ENCODE data around the gene ACTL8.

ACTL8 gene

GRCh38 chr1:17851056-17851455 is 95.9 kb downstream of the ACTL8 start:
- DNase-seq, result no peak

GRCh38 chr1:17852383-17852782 is 97.2 kb downstream of the ACTL8 start:
- peak; percentile 18 for DNase-seq

- no peak for DNase-seq
Observed at GRCh38 chr1:17853241-17853935, 98.3 kb downstream of the ACTL8 start.

GRCh38 chr1:17856496-17857108 is 101.5 kb downstream of the ACTL8 start:
- DNase-seq, result no peak

- DNase-seq, result no peak
Observed at GRCh38 chr1:17857109-17857499, 102.0 kb downstream of the ACTL8 start.

- DNase-seq, result no peak
Observed at GRCh38 chr1:17857996-17858395, 102.9 kb downstream of the ACTL8 start.

GRCh38 chr1:17860812-17861211 is 105.7 kb downstream of the ACTL8 start:
- DNase-seq, result no peak

GRCh38 chr1:17861685-17862084 is 106.6 kb downstream of the ACTL8 start:
- no peak for DNase-seq

GRCh38 chr1:17862121-17862520 is 107.0 kb downstream of the ACTL8 start:
- no peak for DNase-seq

- DNase-seq, result no peak
Observed at GRCh38 chr1:17865912-17866739, 111.0 kb downstream of the ACTL8 start.

GRCh38 chr1:17866740-17867029 is 111.6 kb downstream of the ACTL8 start:
- DNase-seq, result no peak

- no peak for DNase-seq
Observed at GRCh38 chr1:17867470-17867869, 112.3 kb downstream of the ACTL8 start.

- DNase-seq, result no peak
Observed at GRCh38 chr1:17869815-17870214, 114.7 kb downstream of the ACTL8 start.

GRCh38 chr1:17870679-17871078 is 115.5 kb downstream of the ACTL8 start:
- DNase-seq, result no peak

- no peak for DNase-seq
Observed at GRCh38 chr1:17873007-17873675, 118.0 kb downstream of the ACTL8 start.

GRCh38 chr1:17874231-17874630 is 119.1 kb downstream of the ACTL8 start:
- DNase-seq, result no peak

GRCh38 chr1:17874710-17875109 is 119.6 kb downstream of the ACTL8 start:
- no peak for DNase-seq

GRCh38 chr1:17875171-17875881 is 120.2 kb downstream of the ACTL8 start:
- DNase-seq, result no peak

- DNase-seq, result no peak
Observed at GRCh38 chr1:17875882-17876280, 120.7 kb downstream of the ACTL8 start.
